Natural killer cell (primary cell): ENCODE measurements around the gene LRRC71. TPM values are rescaled to one million over a fixed set of nuclear protein-coding genes. Genes with fewer than 3 reads are reported as not detected.

Experiments used
- ATAC-seq, 3 donors: fragments of 150-1000 bp in 2 of 3; fragments of 200-7000 bp in 1 of 3; cut with Tn5 transposase; 1 replicate in 1 of 3; 2 replicates in 2 of 3; pipeline ENCODE4 v1.10.0; 2021; ENCODE audit warnings: mild to moderate bottlenecking in 2 of 3, moderate library complexity in 2 of 3
- DNase-seq, 2 donors: peaks; one replicate each; pipeline versions ENCODE4 v3.0.0 to v3.0.0-alpha.2; 2013 to 2021; ENCODE audit warnings: mixed read lengths in 1 of 2
- H3K27ac ChIP-seq: one replicate; pipeline ENCODE4 v1.5.1; 2013; ENCODE audit warnings: mild to moderate bottlenecking, low read length
- H3K27me3 ChIP-seq: one replicate; pipeline ENCODE4 v1.6.1; 2013; ENCODE audit warnings: low read length; ENCODE audit not compliant: control insufficient read depth, insufficient read depth
- H3K36me3 ChIP-seq: one replicate; pipeline ENCODE4 v1.6.1; 2013; ENCODE audit warnings: low read length; ENCODE audit not compliant: control insufficient read depth, insufficient read depth
- H3K4me1 ChIP-seq: one replicate; pipeline ENCODE4 v1.6.1; 2013; ENCODE audit warnings: low read length; ENCODE audit not compliant: control insufficient read depth, insufficient read depth
- H3K4me3 ChIP-seq: one replicate; pipeline ENCODE4 v1.5.1; 2013; ENCODE audit warnings: low read length
- H3K9me3 ChIP-seq: one replicate; pipeline ENCODE4 v1.6.1; 2013; ENCODE audit warnings: low read length; ENCODE audit not compliant: control insufficient read depth, insufficient read depth
- H3K27ac Mint-ChIP-seq, 2 donors: one replicate each; pipeline ENCODE4 v1.8.0; 2022; ENCODE audit warnings: mild to moderate bottlenecking in 2 of 2, mixed read lengths in 2 of 2, moderate library complexity in 1 of 2
- H3K27me3 Mint-ChIP-seq, 2 donors: one replicate each; pipeline ENCODE4 v1.8.0; 2022; ENCODE audit warnings: low read depth in 2 of 2, mixed read lengths in 2 of 2
- H3K36me3 Mint-ChIP-seq: one replicate; pipeline ENCODE4 v1.8.0; 2022; ENCODE audit warnings: mixed read lengths
- H3K4me1 Mint-ChIP-seq, 2 donors: one replicate each; pipeline ENCODE4 v1.8.0; 2022; ENCODE audit warnings: mixed read lengths in 2 of 2
- H3K4me3 Mint-ChIP-seq: one replicate; pipeline ENCODE4 v1.8.0; 2022; ENCODE audit warnings: mild to moderate bottlenecking, moderate library complexity, mixed read lengths
- H3K9me3 Mint-ChIP-seq, 2 donors: one replicate each; pipeline ENCODE4 v1.8.0; 2022; ENCODE audit warnings: mixed read lengths in 2 of 2
- CTCF ChIP-seq: fragments of 200-600 bp; IDR thresholded peaks from one replicate; pipeline ENCODE4 v1.8.0; 2022; ENCODE audit warnings: antibody characterized with exemption
- WGBS: methylation state at CpG from one replicate; pipeline ENCODE4 v1.1.7; 2013; ENCODE audit warnings: missing lambda C conversion rate; ENCODE audit not compliant: insufficient coverage; 5-methylcytosine and 5-hydroxymethylcytosine counted together
- intact Hi-C: fragments of 100-400 bp; cut with micrococcal nuclease; formaldehyde crosslinking; loops from one replicate; pipeline ENCODE4 v1.14.2; 2022
- total RNA-seq, 4 donors: library from RNA; stranded (reverse); fragments of 120-200 nt in 1 of 4; gene quantifications; one replicate each; pipeline versions ENCODE4 v1.2.3 to v1.2.4, GENCODE V29; 2013 to 2022

LRRC71 gene
- total RNA-seq, 3 donors from 2014 or later (not counting 1 experiment from before 2014, with no cell fraction given): not detected

- Mint-ChIP-seq H3K9me3 (no peaks in the 10 kb centered on the region), H3K27me3 (peaks cover 15 to 20% of the 10 kb centered on the region in 2 donors), H3K36me3 (no peaks in the 10 kb centered on the region), H3K4me3 (no peak overlapping the region), H3K4me1 (peaks cover 0 to 3% of the 10 kb centered on the region in 2 donors), H3K27ac (no peak overlapping the region)
- H3K9me3 ChIP-seq: no peaks in the 10 kb centered on the region
- no peak overlapping the region for H3K4me3 ChIP-seq
- no peak for DNase-seq
- TF ChIP-seq CTCF: no peak
- intact Hi-C loops: no loop called here
- ATAC-seq: no peak
- no peak overlapping the region for H3K27ac ChIP-seq
- no peaks in the 10 kb centered on the region for H3K4me1 ChIP-seq
- 84% methylated on average over 13 of the region's 13 CpGs for WGBS
- H3K27me3 ChIP-seq: no peaks in the 10 kb centered on the region
- no peaks in the 10 kb centered on the region for H3K36me3 ChIP-seq
Observed at GRCh38 chr1:156913809-156914387, 6.5 kb upstream of the LRRC71 start.

GRCh38 chr1:156914440-156914856 lies 6.0 kb upstream of the LRRC71 start:
- no peak for DNase-seq
- Mint-ChIP-seq H3K27me3 (peaks cover 15 to 24% of the 10 kb centered on the region in 2 donors), H3K36me3 (no peaks in the 10 kb centered on the region), H3K4me3 (no peak overlapping the region), H3K9me3 (no peaks in the 10 kb centered on the region), H3K4me1 (peaks cover 0 to 3% of the 10 kb centered on the region in 2 donors), H3K27ac (no peak overlapping the region)
- Histone ChIP-seq H3K36me3 (no peaks in the 10 kb centered on the region), H3K4me3 (no peak overlapping the region), H3K27me3 (no peaks in the 10 kb centered on the region), H3K9me3 (no peaks in the 10 kb centered on the region), H3K27ac (no peak overlapping the region), H3K4me1 (no peaks in the 10 kb centered on the region)
- no peak for ATAC-seq
- no peak for TF ChIP-seq CTCF
- intact Hi-C loops: no loop called here
- WGBS: 90% methylated on average over 9 of the region's 9 CpGs

GRCh38 chr1:156921053-156921529 lies 659 bp downstream of the LRRC71 start:
- no peak for DNase-seq
- ATAC-seq: no peak
- 66% methylated on average over 7 of the region's 7 CpGs for WGBS
- intact Hi-C loops: no loop called here
- no peaks in the 10 kb centered on the region for H3K36me3 Mint-ChIP-seq
- H3K4me1 ChIP-seq: peaks cover 14% of the 10 kb centered on the region
- H3K4me3 ChIP-seq: no peak overlapping the region
- no peaks in the 10 kb centered on the region for H3K9me3 Mint-ChIP-seq
- no peaks in the 10 kb centered on the region for H3K9me3 ChIP-seq
- no peak overlapping the region for H3K27ac Mint-ChIP-seq
- peaks cover 0 to 6% of the 10 kb centered on the region in 2 donors for H3K4me1 Mint-ChIP-seq
- peaks cover 37% of the 10 kb centered on the region for H3K27me3 ChIP-seq
- H3K27ac ChIP-seq: no peak overlapping the region
- H3K36me3 ChIP-seq: no peaks in the 10 kb centered on the region
- H3K27me3 Mint-ChIP-seq: peaks cover 51 to 56% of the 10 kb centered on the region in 2 donors
- TF ChIP-seq CTCF: no peak
- no peak overlapping the region for H3K4me3 Mint-ChIP-seq
